ENCODE results near the gene GALNT10.

GRCh38 chr5:154223320-154223719, 32.8 kb downstream of the GALNT10 start:
- TF ChIP-seq CTCF (IDR thresholded peaks at IDR 0.05) (no peak), POLR2A (IDR thresholded peaks at IDR 0.05) (no peak)

Data from uterus (tissue), 2 donors.